Vagina (tissue), 2 donors: ENCODE results near the gene CSPG5. TPM values are rescaled to one million over a fixed set of nuclear protein-coding genes. Genes with fewer than 3 reads are reported as not detected.

Source experiments
- DNase-seq, 2 donors: peaks; one replicate each; pipeline ENCODE4 v3.0.0-alpha.2; 2017; ENCODE audit errors: extremely low spot score in 2 of 2
- H3K27ac ChIP-seq: fragments of 200-600 bp; sonication (generic); one replicate; pipeline ENCODE4 v1.5.1; 2019
- H3K27me3 ChIP-seq: fragments of 200-600 bp; sonication (generic); one replicate; pipeline ENCODE4 v1.5.1; 2019
- H3K36me3 ChIP-seq, 2 donors: fragments of 200-600 bp; sonication (generic); one replicate each; pipeline ENCODE4 v1.5.1; 2017 to 2019
- H3K4me1 ChIP-seq: fragments of 200-600 bp; sonication (generic); one replicate; pipeline ENCODE4 v1.5.1; 2019
- H3K4me3 ChIP-seq, 2 donors: fragments of 200-600 bp; sonication (generic); 1 replicate in 1 of 2; 2 replicates in 1 of 2; pipeline ENCODE4 v1.5.1; 2016 to 2019
- H3K9me3 ChIP-seq: fragments of 200-600 bp; sonication (generic); one replicate; pipeline ENCODE4 v1.5.1; 2019
- CTCF ChIP-seq, 3 experiments: fragments of 450-650 bp in 2 of 3; fragments of 200-600 bp in 1 of 3; sonication (generic) in 1 of 3; IDR thresholded peaks; one replicate each; pipeline ENCODE4 v1.5.1; 2017 to 2019; ENCODE audit warnings: antibody characterized with exemption in 3 of 3, mild to moderate bottlenecking in 2 of 3, moderate library complexity in 2 of 3
- POLR2A ChIP-seq, 2 donors: fragments of 450-650 bp; IDR thresholded peaks; one replicate each; pipeline ENCODE4 v1.6.1; 2017; ENCODE audit warnings: antibody characterized with exemption in 2 of 2, mild to moderate bottlenecking in 2 of 2, moderate library complexity in 2 of 2
- POLR2AphosphoS5 ChIP-seq, 2 donors: sonication (generic); formaldehyde crosslinking; IDR thresholded peaks; one replicate each; pipeline ENCODE4 v1.9.0; 2017; ENCODE audit warnings: antibody characterized with exemption in 2 of 2, mild to moderate bottlenecking in 2 of 2, low read depth in 1 of 2; ENCODE audit not compliant: insufficient read depth in 1 of 2
- intact Hi-C: fragments of 100-400 bp; cut with DNase I; formaldehyde crosslinking; loops from one replicate; pipeline ENCODE4 v1.15.1; 2023
- total RNA-seq: library from RNA; depleted of rRNA; stranded (reverse); fragments of >200 nt; gene quantifications from one replicate; pipeline ENCODE4 v1.2.3, GENCODE V29; 2016

CSPG5 gene
- total RNA-seq: 0.98 TPM

- Histone ChIP-seq H3K27ac (no peak within 1 kb of the TSS), H3K9me3 (no peaks in the 10 kb centered on the region), H3K4me1 (peaks cover 18% of the 10 kb centered on the region), H3K27me3 (no peaks in the 10 kb centered on the region), H3K36me3 (no peaks in the 10 kb centered on the region), H3K4me3 (peak within 1 kb of the TSS; percentile 54 to 75)
- DNase-seq: no peak
- intact Hi-C loops: no loop called here
- TF ChIP-seq POLR2AphosphoS5 (IDR thresholded peaks at IDR 0.05; ENCODE audit: insufficient read depth in 1 of 2, low read depth in 1 of 2) (no peak), CTCF (IDR thresholded peaks at IDR 0.05) (no peak), POLR2A (IDR thresholded peaks at IDR 0.05) (no peak)
Observed at GRCh38 chr3:47578691-47579632, at the start of gene CSPG5. Gene CSPG5 (minus strand): TSS chr3:47578865. CDS start chr3:47578693, 172 bp downstream.

- no peak for DNase-seq
- intact Hi-C loops: no loop called here
- no peak for TF ChIP-seq POLR2A (IDR thresholded peaks at IDR 0.05)
- no peak for TF ChIP-seq CTCF (IDR thresholded peaks at IDR 0.05)
- TF ChIP-seq POLR2AphosphoS5 (IDR thresholded peaks at IDR 0.05; ENCODE audit: insufficient read depth in 1 of 2, low read depth in 1 of 2): no peak
- Histone ChIP-seq H3K4me1 (no peaks in the 10 kb centered on the region), H3K36me3 (peaks cover 0 to 32% of the 10 kb centered on the region in 2 donors), H3K27me3 (no peaks in the 10 kb centered on the region), H3K27ac (no peak overlapping the region), H3K4me3 (no peak overlapping the region), H3K9me3 (no peaks in the 10 kb centered on the region)
Observed at GRCh38 chr3:47628426-47628825, 49.8 kb upstream of the CSPG5 start.

GRCh38 chr3:47622671-47623461 lies 44.2 kb upstream of the CSPG5 start:
- no peaks in the 10 kb centered on the region for H3K9me3 ChIP-seq
- intact Hi-C loops: loop anchor here (2.0 kb wide), 1 partner anchor 68 kb away; no protein-coding TSS in a partner anchor
- H3K4me3 ChIP-seq: no peak overlapping the region
- no peaks in the 10 kb centered on the region for H3K27me3 ChIP-seq
- DNase-seq: no peak
- H3K36me3 ChIP-seq: peaks cover 0 to 58% of the 10 kb centered on the region in 2 donors
- TF ChIP-seq POLR2AphosphoS5 (IDR thresholded peaks at IDR 0.05; ENCODE audit: insufficient read depth in 1 of 2, low read depth in 1 of 2) (no peak), CTCF (IDR thresholded peaks at IDR 0.05) (no peak), POLR2A (IDR thresholded peaks at IDR 0.05) (no peak)
- no peak overlapping the region for H3K27ac ChIP-seq
- no peaks in the 10 kb centered on the region for H3K4me1 ChIP-seq

- Histone ChIP-seq H3K27ac (no peak overlapping the region), H3K36me3 (peaks cover 0 to 48% of the 10 kb centered on the region in 2 donors), H3K9me3 (no peaks in the 10 kb centered on the region), H3K4me1 (peaks cover 4% of the 10 kb centered on the region), H3K4me3 (no peak overlapping the region), H3K27me3 (no peaks in the 10 kb centered on the region)
- TF ChIP-seq CTCF (IDR thresholded peaks at IDR 0.05): no peak
- no peak for TF ChIP-seq POLR2A (IDR thresholded peaks at IDR 0.05)
- TF ChIP-seq POLR2AphosphoS5 (IDR thresholded peaks at IDR 0.05; ENCODE audit: insufficient read depth in 1 of 2, low read depth in 1 of 2): no peak
- intact Hi-C loops: no loop called here
- DNase-seq: no peak
Observed at GRCh38 chr3:47617086-47618010, 38.7 kb upstream of the CSPG5 start.
